Panc1 (cell line): ENCODE measurements around the gene FMR1. TPM values are rescaled to one million over a fixed set of nuclear protein-coding genes. Genes with fewer than 3 reads are reported as not detected.
A peak's percentile ranks its signal among the peaks of the same experiment; 100 is the strongest.

Experiments used
- ATAC-seq: fragments of 200-7000 bp; cut with Tn5 transposase; 2 replicates; pipeline ENCODE4 v1.9.1; 2020; ENCODE audit warnings: mild to moderate bottlenecking, moderate library complexity
- Bru-seq: library from RNA; stranded (reverse); fragments of 400-500 nt; gene quantifications from one replicate; lab custom pipeline; 2021; lab: Mats Ljungman, UMichigan
- BruChase-seq, 2 experiments: library from RNA; stranded (reverse); fragments of 400-500 nt; gene quantifications; one replicate each; lab custom pipeline; 2021; lab: Mats Ljungman, UMichigan
- BruUV-seq: library from RNA; stranded (reverse); fragments of 400-500 nt; replicated peaks from 2 replicates; lab custom pipeline; 2021; lab: Mats Ljungman, UMichigan
- CTCF ChIA-PET: fragments of 300-600 bp; sonication (Branson Sonifier 250); formaldehyde crosslinking; loops from one replicate; lab custom pipeline; 2022; ENCODE audit warnings: antibody characterized with exemption; lab: Charles Lee
- POLR2A ChIA-PET: fragments of 300-600 bp; sonication (Branson Sonifier 250); formaldehyde crosslinking; loops from one replicate; lab custom pipeline; 2022; ENCODE audit warnings: antibody characterized with exemption; lab: Charles Lee
- DNase-seq: peaks from one replicate; pipeline ENCODE4 v3.0.0-alpha.2; 2010; ENCODE audit warnings: low read depth, low spot score
- H3K27ac ChIP-seq: 2 replicates; pipeline ENCODE4 v1.5.1; 2011; ENCODE audit warnings: mild to moderate bottlenecking, low read length, inconsistent platforms
- H3K27me3 ChIP-seq: fragments of 200-500 bp; sonication (Bioruptor generic); 2 replicates; pipeline ENCODE4 v1.6.0; 2014; ENCODE audit warnings: low read length, inconsistent platforms; ENCODE audit not compliant: control insufficient read depth, insufficient read depth
- H3K36me3 ChIP-seq: fragments of 200-500 bp; sonication (Bioruptor generic); 2 replicates; pipeline ENCODE4 v1.5.1; 2014; ENCODE audit warnings: inconsistent platforms, mild to moderate bottlenecking, low read length, moderate library complexity; ENCODE audit not compliant: control insufficient read depth, insufficient read depth
- H3K4me1 ChIP-seq: 2 replicates; pipeline ENCODE4 v1.5.1; 2011; ENCODE audit warnings: inconsistent platforms, mild to moderate bottlenecking, low read length, moderate library complexity; ENCODE audit not compliant: control insufficient read depth, insufficient read depth
- H3K4me3 ChIP-seq, 2 experiments: 2 replicates each; pipeline ENCODE4 v1.5.1; 2011 to 2012; ENCODE audit warnings: low read depth in 2 of 2, low read length in 2 of 2, mild to moderate bottlenecking in 2 of 2, inconsistent platforms in 1 of 2, moderate library complexity in 1 of 2
- H3K9me3 ChIP-seq: fragments of 200-500 bp; sonication (Bioruptor generic); 2 replicates; pipeline ENCODE4 v1.5.1; 2014; ENCODE audit warnings: low read depth, mild to moderate bottlenecking, inconsistent platforms, low read length, moderate library complexity; ENCODE audit not compliant: control insufficient read depth, insufficient read depth
- CTCF ChIP-seq: fragments of 450-650 bp; IDR thresholded peaks from 2 replicates; pipeline ENCODE4 v1.5.1; 2017; ENCODE audit warnings: mild to moderate bottlenecking
- POLR2AphosphoS5 ChIP-seq: IDR thresholded peaks from 2 replicates; pipeline ENCODE4 v1.6.1; 2012; ENCODE audit warnings: mild to moderate bottlenecking, low read depth, low read length, moderate library complexity
- REST ChIP-seq, 2 experiments: IDR thresholded peaks; 2 replicates each; pipeline ENCODE4 v1.6.1; 2011 to 2012; ENCODE audit warnings: low read depth in 2 of 2, control low read depth in 1 of 2, low read length in 1 of 2, mild to moderate bottlenecking in 1 of 2, moderate library complexity in 1 of 2; ENCODE audit not compliant: insufficient read depth in 1 of 2
- SIN3A ChIP-seq: IDR thresholded peaks from 2 replicates; pipeline ENCODE4 v1.6.1; 2012; ENCODE audit warnings: low read depth, mild to moderate bottlenecking, low read length, moderate library complexity, borderline replicate concordance; ENCODE audit not compliant: insufficient read depth
- TCF7L2 ChIP-seq: IDR thresholded peaks from 2 replicates; pipeline ENCODE4 v1.6.1; 2011; ENCODE audit warnings: mild to moderate bottlenecking, low read depth, low read length, inconsistent platforms
- in situ Hi-C: cut with HindIII; loops from 2 replicates; pipeline ENCODE4 v1.10.0; 2016; ENCODE audit warnings: low sequenced_read_pairs, low pct_unique_long_range_greater_than_20kb
- intact Hi-C: fragments of 100-400 bp; cut with micrococcal nuclease; formaldehyde crosslinking; loops from one replicate; pipeline ENCODE4 v1.10.0; 2022; ENCODE audit not compliant: unreplicated experiment
- long read RNA-seq: library from polyadenylated mRNA; unstranded; transcript quantifications from one replicate; pipeline ENCODE4 v2.0.0, GENCODE V29; 2021; ENCODE audit not compliant: unreplicated experiment
- polyA plus RNA-seq: library from polyadenylated mRNA; unstranded; fragments of >200 nt; gene quantifications from one replicate; pipeline ENCODE4 v1.2.1, GENCODE V29; 2012; ENCODE audit warnings: missing spikeins; ENCODE audit not compliant: insufficient read length
- total RNA-seq: library from RNA; stranded (reverse); gene quantifications from one replicate; pipeline ENCODE4 v1.2.1, GENCODE V29; 2021; ENCODE audit not compliant: unreplicated experiment

Gene FMR1
- total RNA-seq, result 68.9 TPM
- polyA plus RNA-seq, result 47.6 TPM
- percentile 91 among the genes with signal in this experiment for Bru-seq, nascent RNA
- BruChase-seq, experiment 1, labeled RNA remaining after a 2-hour chase, result percentile 89 among the genes with signal in this experiment
- percentile 94 among the genes with signal in this experiment for BruChase-seq, experiment 2, labeled RNA remaining after a 6-hour chase
- long read RNA-seq, full-length matches to known transcripts, result 92 of 214 reads
- long read RNA-seq, partial matches to known transcripts, result 21 of 214 reads
- long read RNA-seq, other reads (novel, unspliced or antisense), result 101 of 214 reads

GRCh38 chrX:147911192-147912022 lies at the start of gene FMR1:
Gene FMR1 (plus strand): TSS chrX:147911919. CDS start chrX:147912180, 261 bp downstream.
- TSS peak; percentile 80 for BruUV-seq
- peak within 1 kb of the TSS; percentile 87 for H3K27ac ChIP-seq
- CTCF ChIA-PET, result no interaction called here
- in situ Hi-C loops (no loop called here), intact Hi-C loops (no loop called here)
- H3K4me3 ChIP-seq, result peak within 1 kb of the TSS; percentile 87 to 88
- no peaks in the 10 kb centered on the region for H3K9me3 ChIP-seq
- no peaks in the 10 kb centered on the region for H3K36me3 ChIP-seq
- peaks cover 26% of the 10 kb centered on the region for H3K4me1 ChIP-seq
- ATAC-seq (peak; percentile 95), DNase-seq (peak; percentile 74)
- no peak for TF ChIP-seq REST (IDR thresholded peaks at IDR 0.05; ENCODE audit: insufficient read depth in 1 of 2, low read depth in 2 of 2, low read length in 1 of 2)
- TF ChIP-seq POLR2AphosphoS5, result peak; percentile 72
- POLR2A ChIA-PET, result no interaction called here
- H3K27me3 ChIP-seq, result no peaks in the 10 kb centered on the region

- no TSS peak for BruUV-seq
- no peak for DNase-seq
- in situ Hi-C loops (no loop called here), intact Hi-C loops (no loop called here)
- no peak overlapping the region for H3K27ac ChIP-seq
- H3K4me1 ChIP-seq, result no peaks in the 10 kb centered on the region
- ChIA-PET POLR2A (no interaction called here), CTCF (no interaction called here)
- no peak for ATAC-seq
- no peaks in the 10 kb centered on the region for H3K27me3 ChIP-seq
- H3K36me3 ChIP-seq, result no peaks in the 10 kb centered on the region
- TF ChIP-seq POLR2AphosphoS5, result no peak
- TF ChIP-seq SIN3A, result no peak
- TF ChIP-seq CTCF, result no peak
- no peak for TF ChIP-seq TCF7L2
- TF ChIP-seq REST (IDR thresholded peaks at IDR 0.05; ENCODE audit: insufficient read depth in 1 of 2, low read depth in 2 of 2, low read length in 1 of 2), result no peak
- H3K4me3 ChIP-seq, result no peak overlapping the region
- no peaks in the 10 kb centered on the region for H3K9me3 ChIP-seq
These were observed 35.7 kb upstream of the FMR1 start for GRCh38 chrX:147875866-147876596.
